Measurements from ENCODE around the gene GDI1.

The GDI1 gene

GRCh38 chrX:154412468-154412867 lies 24.5 kb upstream of the GDI1 start:
- TF ChIP-seq, protein P1, sequence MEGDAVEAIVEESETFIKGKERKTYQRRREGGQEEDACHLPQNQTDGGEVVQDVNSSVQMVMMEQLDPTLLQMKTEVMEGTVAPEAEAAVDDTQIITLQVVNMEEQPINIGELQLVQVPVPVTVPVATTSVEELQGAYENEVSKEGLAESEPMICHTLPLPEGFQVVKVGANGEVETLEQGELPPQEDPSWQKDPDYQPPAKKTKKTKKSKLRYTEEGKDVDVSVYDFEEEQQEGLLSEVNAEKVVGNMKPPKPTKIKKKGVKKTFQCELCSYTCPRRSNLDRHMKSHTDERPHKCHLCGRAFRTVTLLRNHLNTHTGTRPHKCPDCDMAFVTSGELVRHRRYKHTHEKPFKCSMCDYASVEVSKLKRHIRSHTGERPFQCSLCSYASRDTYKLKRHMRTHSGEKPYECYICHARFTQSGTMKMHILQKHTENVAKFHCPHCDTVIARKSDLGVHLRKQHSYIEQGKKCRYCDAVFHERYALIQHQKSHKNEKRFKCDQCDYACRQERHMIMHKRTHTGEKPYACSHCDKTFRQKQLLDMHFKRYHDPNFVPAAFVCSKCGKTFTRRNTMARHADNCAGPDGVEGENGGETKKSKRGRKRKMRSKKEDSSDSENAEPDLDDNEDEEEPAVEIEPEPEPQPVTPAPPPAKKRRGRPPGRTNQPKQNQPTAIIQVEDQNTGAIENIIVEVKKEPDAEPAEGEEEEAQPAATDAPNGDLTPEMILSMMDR (IDR thresholded peaks at IDR 0.05; ENCODE audit: extremely low read depth, insufficient read depth, missing control alignments): no peak
- in situ Hi-C loops (cut with MboI; ENCODE audit: low pct_unique_long_range_greater_than_20kb, low sequenced_read_pairs, unreplicated experiment): no loop called here
- DNase-seq (ENCODE audit: low spot score): no peak

- DNase-seq (ENCODE audit: low spot score): no peak
- in situ Hi-C loops (cut with MboI; ENCODE audit: low pct_unique_long_range_greater_than_20kb, low sequenced_read_pairs, unreplicated experiment): no loop called here
- TF ChIP-seq, protein P1 (IDR thresholded peaks at IDR 0.05; ENCODE audit: extremely low read depth, insufficient read depth, missing control alignments): no peak
Measured at GRCh38 chrX:154413142-154413541, 23.8 kb upstream of the GDI1 start.

GRCh38 chrX:154417157-154417556 lies 19.8 kb upstream of the GDI1 start:
- in situ Hi-C loops (cut with MboI; ENCODE audit: low pct_unique_long_range_greater_than_20kb, low sequenced_read_pairs, unreplicated experiment): no loop called here
- no peak for DNase-seq (ENCODE audit: low spot score)
- TF ChIP-seq, protein P1 (IDR thresholded peaks at IDR 0.05; ENCODE audit: extremely low read depth, insufficient read depth, missing control alignments): no peak

- TF ChIP-seq, protein P1 (IDR thresholded peaks at IDR 0.05; ENCODE audit: extremely low read depth, insufficient read depth, missing control alignments): no peak
- DNase-seq (ENCODE audit: low spot score): no peak
- in situ Hi-C loops (cut with MboI; ENCODE audit: low pct_unique_long_range_greater_than_20kb, low sequenced_read_pairs, unreplicated experiment): no loop called here
Measured at GRCh38 chrX:154419189-154419588, 17.8 kb upstream of the GDI1 start.

DNA sequence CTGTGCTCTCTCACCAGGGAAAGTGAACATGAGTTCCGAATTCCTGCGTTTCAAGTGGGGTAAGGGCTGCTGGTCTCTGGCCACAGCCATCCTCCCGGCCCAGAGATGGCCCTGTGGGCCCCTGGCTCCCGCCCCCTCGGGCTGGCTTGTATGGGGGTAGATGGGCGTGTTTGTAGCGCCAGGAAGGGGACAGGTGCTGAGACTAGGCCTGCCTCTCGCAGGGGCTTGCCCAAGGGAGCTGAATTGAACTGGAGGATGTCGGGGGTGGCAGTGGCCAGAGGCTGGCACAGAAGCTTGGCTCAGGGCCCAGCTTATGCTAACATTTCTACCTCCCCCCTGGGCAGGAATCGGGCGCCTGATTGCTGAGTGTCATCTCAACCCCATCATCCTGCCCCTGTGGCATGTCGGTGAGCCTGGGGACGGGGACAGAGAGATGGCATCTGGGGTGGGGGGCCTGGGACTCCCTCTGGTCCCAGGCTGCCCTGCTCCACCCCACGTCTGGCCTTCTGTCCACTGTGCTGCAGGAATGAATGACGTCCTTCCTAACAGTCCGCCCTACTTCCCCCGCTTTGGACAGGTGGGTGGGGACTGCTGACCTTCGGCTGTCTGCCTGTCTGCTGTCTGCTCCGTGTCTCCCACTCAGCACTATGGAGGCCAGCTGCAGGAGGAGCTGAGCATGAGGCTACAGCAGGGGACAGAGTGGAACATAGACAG lies 17.1 kb upstream of the GDI1 start:
- TF ChIP-seq, protein P1 (IDR thresholded peaks at IDR 0.05; ENCODE audit: extremely low read depth, insufficient read depth, missing control alignments): no peak
- no peak for DNase-seq (ENCODE audit: low spot score)
- in situ Hi-C loops (cut with MboI; ENCODE audit: low pct_unique_long_range_greater_than_20kb, low sequenced_read_pairs, unreplicated experiment): no loop called here

DNA sequence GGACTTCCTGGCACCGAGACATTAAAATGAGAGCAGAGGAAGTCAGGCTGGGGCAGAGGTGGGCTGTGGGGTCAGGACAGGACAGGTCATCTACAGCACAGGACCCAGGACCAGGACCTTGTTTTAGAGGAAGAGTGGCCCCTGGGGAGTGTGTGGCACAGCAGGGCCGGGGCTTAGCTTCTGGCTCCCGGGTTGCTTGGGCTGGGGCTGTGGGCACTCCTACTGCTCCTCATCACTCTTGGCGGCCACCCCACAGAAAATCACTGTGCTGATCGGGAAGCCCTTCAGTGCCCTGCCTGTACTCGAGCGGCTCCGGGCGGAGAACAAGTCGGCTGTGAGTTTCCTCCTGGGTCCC lies 16.6 kb upstream of the GDI1 start:
- TF ChIP-seq, protein P1 (IDR thresholded peaks at IDR 0.05; ENCODE audit: extremely low read depth, insufficient read depth, missing control alignments): no peak
- no peak for DNase-seq (ENCODE audit: low spot score)
- in situ Hi-C loops (cut with MboI; ENCODE audit: low pct_unique_long_range_greater_than_20kb, low sequenced_read_pairs, unreplicated experiment): no loop called here
